UCSD-AML1 (cell line): ENCODE data around the gene DNAJC6.
"Not testable (repeated sequence)": the region's sequence is repeated elsewhere in the genome, so short reads cannot be mapped to it uniquely, and the experiment has no call there.

Experiments
- DNase-seq: peaks from one replicate; lab custom pipeline; 2025; ENCODE audit not compliant: unreplicated experiment; lab: John Stamatoyannopoulos, UW

The DNAJC6 gene

DNA sequence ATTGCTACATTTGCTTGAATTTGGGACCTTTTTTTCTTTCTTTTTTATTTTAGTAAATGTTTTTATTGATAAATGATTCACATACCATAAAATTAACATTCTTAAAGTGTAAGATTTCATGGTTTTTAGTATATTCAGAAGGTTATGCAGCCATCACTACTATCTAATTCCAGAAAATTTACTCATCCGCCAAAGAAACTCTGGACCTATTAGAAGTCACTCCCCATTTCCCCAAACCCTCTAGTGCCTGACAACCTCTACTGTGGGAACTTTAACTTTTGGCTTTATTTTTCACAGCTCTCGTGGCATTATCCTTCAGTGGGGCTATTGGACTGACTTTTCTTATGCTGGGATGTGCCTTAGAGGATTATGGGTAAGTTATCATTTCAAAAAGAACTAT lies 115.7 kb downstream of the DNAJC6 start:
- DNase-seq, result no peak

DNA sequence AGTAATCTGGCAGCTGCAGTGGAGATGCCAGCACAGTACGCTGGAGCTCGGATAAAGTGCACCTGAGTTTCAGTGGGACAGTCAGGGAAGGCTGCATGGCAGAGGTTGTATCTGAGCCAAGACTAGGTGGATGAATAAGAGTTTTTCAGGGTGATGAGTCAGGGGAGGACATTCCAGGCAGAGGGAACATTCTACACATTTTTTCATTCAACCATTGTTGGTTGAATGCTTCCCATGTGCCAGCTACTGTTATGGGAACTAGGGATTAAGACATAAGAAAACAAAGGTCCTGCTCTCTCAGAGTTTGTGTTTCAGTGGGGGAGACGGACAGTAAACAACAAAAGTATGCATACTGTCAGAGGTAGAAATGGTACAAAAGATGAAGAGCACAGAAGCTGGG lies 116.4 kb downstream of the DNAJC6 start:
- no peak for DNase-seq

DNA sequence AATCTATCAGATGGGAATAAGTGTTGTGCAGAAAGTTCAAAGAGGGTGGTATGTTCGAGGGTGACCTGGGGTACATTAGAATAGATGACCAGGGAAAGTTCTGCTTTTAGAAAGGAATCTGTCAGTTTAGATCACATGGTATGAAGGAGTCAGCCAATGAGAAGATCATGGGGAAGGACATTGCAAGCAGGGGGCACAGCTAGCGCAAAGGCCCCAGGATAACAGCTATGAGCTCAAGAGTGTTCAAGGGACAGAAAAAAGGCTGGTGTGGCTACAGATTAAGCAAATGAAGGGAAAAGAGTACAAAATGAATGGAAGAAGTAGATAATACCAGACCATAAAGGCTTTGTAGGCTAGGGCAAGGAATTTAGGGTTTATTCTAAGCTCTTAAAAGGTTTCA lies 119.7 kb downstream of the DNAJC6 start:
- no peak for DNase-seq

DNA sequence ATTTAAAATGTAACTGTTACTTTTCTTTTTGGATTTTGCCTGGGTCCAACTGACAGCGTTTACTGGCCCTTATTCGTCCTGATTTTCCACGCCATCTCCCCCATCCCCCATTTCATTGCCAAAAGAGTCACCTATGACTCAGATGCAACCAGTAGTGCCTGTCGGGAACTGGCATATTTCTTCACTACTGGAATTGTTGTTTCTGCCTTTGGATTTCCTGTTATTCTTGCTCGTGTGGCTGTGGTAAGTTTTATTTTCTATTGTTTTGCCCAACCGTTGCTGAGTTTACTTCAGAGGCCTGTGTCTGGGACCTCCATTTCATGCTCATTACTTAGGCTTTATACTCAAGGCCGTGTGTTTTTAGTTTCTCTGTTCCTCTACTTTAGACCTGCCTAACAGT lies 120.5 kb downstream of the DNAJC6 start:
- DNase-seq, result no peak

DNA sequence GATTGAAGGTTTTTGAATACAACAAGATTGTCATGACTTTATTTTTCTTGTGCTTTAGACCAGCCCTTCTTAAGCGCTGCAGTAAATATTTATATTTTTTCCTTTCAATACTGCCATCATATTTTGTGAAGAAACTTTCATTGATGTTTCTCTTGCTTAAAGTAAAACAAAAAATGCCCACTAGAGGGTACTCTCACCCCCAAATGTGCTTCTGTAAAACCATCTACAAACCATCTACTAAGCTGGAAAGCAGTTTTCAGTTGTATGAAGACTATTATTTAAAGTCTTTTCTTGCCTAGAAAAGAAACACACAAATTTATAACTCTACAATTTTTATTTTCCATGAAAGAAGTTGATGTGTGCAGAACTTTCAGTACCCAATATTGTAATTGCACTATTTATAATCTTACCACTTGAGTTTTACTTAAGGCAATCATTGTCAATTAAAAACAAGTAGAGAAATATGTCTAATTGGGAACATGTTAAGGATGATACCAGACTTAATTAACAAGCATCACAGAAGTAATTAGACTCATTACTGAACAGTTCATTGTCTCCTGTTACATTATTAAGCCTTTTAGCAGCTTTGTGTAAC lies 121.9 kb downstream of the DNAJC6 start:
- no peak for DNase-seq

DNA sequence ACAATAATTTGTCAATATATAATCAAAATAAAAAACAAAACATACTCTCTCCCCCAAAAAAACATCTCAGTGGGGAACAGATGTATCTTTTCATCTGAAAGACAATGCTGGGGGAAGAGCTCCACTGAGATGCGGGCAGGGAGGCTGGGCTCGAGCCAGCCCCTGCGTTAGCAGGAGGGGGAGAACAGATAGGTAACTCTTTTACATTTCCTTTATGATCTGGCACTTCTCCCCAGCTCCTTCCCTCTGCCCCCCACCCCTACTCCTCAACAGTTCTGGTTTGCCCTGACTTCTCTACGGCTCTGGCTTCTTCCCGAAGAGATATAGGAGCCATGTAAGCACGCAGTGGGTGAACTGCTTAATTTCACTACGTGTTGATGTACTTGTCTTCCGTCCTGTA lies 123.6 kb downstream of the DNAJC6 start:
- DNase-seq, result no peak

DNA sequence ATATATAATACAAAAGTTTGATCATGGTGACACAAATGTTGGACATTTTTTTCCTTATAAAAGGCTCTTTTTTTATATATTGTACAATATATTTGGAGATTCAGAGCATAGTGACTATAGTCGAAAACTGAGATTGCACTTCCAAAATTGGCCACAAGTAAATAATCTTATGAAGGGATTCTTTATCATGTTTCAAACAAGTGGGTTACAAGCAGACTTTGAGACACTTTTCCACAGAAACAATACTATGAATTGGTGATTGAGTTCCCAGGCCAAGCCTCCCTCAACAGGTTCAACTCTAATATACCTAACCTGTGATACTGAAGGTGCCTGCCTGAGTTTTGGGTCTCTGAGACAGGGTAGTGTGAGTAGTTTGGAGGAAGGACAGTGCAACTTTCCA lies 124.9 kb downstream of the DNAJC6 start:
- DNase-seq, result no peak

DNA sequence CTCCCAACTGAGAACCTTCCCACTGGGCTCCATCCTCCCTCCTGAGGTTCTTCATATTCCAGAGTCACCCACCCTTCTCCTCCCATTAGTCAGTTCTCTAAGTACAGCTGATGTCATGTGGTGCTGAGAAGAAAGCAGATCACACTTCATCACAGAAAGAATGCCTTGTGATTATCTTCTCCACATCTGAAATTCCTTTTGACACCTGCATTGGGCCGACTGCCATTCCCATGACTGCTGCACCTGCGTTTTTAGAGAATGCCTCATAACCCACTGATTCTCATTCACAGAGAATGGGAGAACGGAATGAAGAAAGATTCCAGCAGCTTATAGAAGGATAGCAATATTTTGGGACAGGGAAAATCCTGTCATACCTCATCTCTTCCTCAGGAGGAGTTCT lies 125.4 kb downstream of the DNAJC6 start:
- no peak for DNase-seq

DNA sequence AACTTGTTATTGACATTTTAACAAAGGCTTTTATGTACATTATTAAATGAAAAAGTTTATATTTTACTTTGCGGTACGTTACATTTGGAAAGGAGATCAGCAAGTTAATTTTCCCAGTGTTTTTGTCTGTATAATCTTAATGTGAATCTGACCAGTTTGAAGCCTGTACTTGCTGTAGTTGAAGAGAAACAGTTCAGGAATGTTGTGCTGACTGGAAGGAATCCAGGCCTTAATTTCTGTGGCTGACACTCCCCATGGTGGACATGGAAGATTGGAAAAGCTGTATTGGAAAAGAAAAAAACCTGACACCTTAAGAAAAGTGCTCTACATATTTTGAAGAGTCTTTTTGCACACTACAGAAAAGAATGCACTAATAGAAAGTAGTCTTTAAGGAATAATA lies 126.6 kb downstream of the DNAJC6 start:
- DNase-seq, result no peak

DNA sequence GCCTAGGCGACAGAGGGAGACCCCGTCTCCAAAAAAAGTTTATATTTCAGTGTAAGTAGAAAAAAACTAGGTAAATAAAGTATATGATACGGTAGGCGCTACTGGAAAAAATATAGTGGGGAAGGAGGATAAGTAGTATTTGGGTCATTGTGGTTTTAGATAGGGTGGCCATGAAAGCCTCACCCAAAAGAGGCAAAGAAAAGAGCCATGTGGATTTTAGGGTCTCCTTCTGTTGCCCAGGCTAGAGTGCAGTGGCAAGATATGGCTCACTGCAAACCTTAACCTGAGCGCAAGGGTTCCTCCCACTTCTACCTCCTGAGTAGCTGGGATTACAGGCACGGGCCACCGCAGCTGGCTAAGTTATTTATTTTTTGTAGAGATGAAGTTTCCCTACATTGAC lies 128.3 kb downstream of the DNAJC6 start:
- no peak for DNase-seq

DNA sequence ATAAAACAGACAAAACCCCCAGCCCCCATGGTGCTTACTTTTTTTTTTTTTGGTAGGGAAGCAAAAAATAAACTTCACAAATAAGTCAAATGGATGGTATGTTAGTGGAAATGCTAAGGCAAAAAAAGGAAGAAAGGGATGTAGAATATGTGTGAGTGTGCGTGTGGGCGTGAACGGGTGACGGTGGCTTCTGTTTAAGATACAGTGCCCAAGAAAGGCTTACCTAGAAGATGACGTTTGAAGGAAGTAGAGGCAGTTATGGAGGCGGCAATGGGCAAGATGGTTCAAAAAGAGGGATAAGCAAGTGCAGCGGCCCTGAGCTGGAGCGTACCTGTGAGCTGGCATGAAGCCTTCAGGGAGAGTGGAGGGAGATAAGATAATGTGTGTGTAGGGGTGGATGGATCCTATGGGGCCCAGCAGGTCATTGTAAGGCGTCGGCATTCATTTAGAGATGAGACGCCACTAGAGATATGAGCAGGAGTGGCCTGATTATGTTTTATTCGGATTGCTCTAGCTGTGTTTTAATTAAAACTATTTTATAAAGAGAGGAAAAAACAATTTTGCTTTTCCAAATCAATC lies 131.1 kb downstream of the DNAJC6 start:
- no peak for DNase-seq

DNA sequence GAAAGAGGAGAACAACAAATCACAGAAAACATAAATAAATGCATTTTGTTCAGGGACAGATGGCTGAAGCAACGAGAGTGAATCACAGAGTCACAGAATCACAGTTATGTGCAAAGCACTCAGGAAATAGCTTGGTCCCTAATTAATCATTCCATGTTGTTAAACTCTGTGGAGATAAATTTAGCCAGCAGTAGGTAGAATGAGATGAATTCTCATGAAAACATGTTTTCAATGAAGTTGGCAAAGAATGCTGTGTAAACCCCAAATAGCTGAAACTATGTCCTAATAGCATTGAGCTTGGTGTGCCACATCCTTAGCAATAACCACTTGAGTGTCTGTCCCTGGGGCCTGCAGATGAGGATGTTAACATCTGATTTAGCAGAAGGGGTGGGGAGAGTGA lies 131.6 kb downstream of the DNAJC6 start:
- DNase-seq, result no peak

DNA sequence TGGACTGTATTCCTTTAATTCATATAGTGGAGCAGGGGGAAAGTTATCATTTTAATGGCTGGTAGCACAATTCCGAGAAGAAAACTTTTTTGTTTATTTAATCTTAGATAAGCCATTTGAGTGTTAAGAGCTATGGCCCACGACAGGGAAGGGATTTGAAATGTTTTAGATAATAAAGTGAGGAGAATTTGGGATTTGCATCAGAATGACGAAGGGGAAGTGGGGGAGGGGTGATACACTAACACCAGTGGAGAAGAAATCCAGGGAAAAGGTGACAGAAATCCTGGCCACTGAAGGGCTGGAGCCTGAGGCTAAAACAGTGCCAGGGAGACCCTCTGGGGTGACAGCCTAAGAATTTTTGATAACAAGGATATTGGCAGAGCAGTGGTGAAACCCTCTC lies 132.1 kb downstream of the DNAJC6 start:
- DNase-seq, result no peak

DNA sequence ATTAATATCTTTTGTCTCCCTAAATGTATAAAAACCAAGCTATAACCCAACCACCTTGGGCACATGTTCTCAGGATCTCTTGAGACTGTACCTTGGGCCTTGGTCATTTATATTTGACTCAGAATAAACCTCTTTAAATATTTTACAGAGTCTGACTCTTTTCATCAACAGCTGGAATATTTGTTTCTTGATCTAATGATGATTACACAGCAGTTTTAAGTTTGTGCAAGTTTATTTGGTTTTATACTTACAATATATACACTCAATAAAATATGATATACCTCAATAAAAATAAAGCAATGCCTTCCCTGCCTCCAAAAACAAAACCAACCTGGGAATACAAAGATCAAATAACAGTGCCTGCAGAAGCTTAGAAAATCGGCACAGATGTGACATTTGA lies 133.1 kb downstream of the DNAJC6 start:
- no peak for DNase-seq

DNA sequence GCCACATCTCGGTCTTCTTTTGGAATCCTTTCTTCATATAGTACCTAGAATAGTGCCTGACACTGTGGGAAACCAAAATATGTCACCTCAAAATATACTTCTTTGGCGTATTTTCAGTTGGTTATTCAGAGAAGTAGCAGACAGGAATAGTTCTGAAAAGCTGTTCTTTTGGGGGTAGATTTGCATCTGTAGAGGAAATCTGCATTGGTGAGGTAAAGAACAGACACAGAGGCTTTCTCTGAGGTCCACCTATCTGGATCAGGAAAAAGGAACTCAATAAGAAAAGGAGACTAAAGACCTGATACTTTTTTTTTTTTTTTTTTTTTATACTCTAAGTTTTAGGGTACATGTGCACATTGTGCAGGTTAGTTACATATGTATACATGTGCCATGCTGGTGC lies 134.3 kb downstream of the DNAJC6 start:
- no peak for DNase-seq

DNA sequence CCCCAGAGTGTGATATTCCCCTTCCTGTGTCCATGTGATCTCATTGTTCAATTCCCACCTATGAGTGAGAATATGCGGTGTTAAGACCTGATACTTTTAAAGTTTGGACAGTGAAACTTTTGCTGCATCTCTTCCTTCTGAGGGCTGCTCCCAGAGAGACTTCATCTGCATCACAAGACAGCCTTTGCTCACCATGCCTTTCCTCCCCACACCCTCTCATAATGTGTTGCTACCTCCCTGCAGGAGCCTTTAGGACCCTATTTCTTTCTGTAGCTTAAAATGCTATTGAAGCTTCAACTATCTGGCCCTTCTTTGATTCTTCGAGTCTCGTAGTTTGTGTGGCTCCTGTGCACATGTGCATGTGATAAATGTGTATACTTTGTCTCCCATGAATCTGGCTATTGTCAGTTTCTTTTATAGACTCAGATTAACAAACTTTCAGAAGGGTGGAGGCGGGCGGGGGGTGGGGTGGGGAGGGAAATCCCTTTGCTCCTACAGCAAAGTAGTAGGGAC lies 134.8 kb downstream of the DNAJC6 start:
- DNase-seq, result no peak

DNA sequence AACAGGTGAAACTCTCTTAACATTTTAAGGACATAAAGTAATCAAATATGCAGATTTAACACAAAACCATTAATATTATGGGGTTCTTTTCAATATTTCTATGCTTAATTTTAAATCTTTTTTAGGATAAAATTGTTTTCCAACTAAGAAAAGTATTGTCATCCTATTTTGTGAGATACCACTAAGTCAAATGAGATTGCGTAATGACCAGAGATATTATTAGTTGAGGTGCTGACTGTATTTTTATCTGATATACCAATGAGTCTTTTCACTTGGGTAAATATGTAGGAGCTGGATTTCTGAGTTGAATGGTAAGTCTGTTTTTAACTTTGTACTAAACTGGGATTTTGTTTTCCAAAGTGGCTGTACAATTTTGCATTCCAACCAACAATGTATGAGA lies 136.5 kb downstream of the DNAJC6 start:
- DNase-seq, result no peak

DNA sequence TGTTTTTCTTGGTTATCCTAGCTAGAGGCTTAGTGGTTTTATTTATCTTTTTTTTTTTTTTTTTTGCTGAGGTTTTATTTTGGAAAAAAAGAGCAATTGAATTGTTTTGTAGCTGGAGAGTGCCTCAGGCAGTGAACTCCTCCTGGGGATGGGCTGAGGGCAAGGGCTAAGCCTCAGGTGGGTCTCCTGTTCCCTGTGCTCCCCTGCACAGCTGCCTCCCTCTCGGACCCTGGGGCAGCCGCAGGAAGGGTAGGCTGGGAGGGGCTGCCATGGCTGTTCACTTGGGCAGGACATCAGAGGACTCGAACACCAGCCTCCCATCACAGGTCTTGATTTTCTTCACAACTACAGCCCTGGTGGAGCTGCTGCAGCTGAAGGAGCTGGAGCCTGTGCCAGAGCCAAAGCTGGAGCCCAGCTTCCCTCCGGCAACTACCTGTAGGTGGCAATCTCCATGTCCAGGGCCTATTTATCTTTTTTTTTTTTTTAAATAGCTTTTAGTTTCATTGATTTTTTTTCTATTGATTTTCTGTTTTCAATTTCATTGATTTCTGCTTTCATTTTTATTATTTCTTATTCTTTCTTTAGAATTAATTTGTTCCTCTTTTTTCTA lies 140.0 kb downstream of the DNAJC6 start:
- DNase-seq, result no peak

DNA sequence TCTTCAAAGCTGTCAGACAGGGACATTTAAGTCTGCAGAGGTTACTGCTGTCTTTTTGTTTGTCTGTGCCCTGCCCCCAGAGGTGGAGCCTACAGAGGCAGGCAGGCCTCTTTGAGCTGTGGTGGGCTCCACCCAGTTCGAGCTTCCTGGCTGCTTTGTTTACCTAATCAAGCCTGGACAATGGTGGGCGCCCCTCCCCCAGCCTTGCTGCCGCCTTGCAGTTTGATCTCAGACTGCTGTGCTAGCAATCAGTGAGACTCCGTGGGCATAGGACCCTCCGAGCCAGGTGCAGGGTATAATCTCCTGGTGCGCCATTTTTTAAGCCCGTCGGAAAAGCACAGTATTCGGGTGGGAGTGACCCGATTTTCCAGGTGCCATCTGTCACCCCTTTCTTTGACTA lies 146.3 kb downstream of the DNAJC6 start:
- not testable (repeated sequence) for DNase-seq

DNA sequence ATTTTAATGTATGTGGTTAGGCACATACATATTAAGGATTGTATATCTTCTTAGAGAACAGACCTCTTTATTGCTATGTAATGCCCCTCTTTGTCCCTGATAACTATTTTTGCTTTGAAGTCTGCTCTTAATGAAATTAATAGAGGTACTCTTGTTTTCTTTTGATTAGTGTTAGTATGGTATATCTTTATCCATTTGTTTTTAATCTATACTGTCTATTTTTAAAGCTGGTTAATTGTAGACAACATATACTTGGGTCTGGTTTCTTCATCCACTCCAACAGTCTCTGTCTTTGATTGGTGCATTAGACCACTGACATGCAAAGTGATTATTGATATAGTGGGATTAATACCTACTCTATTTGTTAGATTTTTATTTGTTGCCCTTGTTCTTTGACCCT lies 147.1 kb downstream of the DNAJC6 start:
- DNase-seq, result no peak

DNA sequence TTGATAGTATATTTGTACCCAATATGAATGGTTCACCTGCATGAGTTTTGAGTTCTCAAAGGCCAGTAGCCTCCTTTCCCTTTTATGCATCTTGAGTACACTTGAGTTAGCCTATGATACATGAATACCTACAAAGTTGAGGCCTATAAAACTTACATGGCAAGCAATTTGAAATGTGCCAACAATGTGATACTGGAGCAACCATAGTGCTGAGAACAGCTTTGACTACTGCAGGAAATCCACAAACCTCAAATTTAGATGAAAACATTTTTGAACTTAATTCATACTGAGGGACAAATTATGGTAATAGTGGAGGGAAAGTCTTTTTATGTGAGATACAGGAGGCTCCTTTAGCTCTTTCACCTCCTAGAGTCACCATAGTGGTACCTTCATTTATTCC lies 148.5 kb downstream of the DNAJC6 start:
- DNase-seq, result no peak

DNA sequence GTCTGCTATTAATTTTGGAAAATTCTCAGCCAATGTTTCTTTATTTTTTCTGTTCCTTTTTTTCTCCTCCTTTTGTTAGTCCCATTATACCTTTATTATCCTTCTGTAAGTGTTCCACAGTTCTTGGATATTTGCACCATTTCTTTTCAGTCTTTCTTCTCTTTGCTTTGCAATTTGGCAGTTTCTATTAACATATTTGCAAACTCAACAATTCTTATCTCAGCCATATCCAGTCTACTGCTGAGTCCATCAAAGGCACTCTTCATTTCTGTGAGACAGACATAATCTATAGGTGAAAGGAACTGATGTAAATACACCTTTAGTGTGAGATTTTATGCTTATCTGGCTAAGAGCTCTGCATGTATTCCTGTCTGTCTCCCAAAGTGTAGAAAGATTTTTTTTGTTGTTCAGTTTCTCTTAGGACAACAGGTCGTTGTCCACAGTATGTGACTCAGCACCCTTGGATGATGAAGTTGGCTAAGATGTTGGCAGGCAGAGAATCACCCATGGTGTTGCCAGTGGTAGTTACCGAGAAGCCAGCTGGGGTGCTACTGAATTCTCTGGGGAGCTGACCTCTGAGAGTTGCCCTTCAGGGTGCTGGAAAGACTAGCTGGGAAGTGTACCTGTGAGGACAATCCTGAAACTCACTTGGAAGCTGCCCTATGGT lies 149.5 kb downstream of the DNAJC6 start:
- no peak for DNase-seq
